HepG2 (cell line): ENCODE results near the gene TRIM31. TPM values are rescaled to one million over a fixed set of nuclear protein-coding genes. Genes with fewer than 3 reads are reported as not detected.
A peak's percentile ranks its signal among the peaks of the same experiment; 100 is the strongest.

Experiments used
- ARNT2 ChIP-seq: sonication (generic); formaldehyde crosslinking; IDR thresholded peaks from 2 replicates; pipeline ENCODE4 v1.8.0; 2022; ENCODE audit warnings: mild to moderate bottlenecking, low read depth, missing genetic modification reagents, moderate library complexity
- CC2D1A ChIP-seq: sonication (generic); formaldehyde crosslinking; IDR thresholded peaks from 2 replicates; pipeline ENCODE4 v1.8.1; 2023; ENCODE audit warnings: mild to moderate bottlenecking, missing genetic modification reagents
- FOXO1 ChIP-seq: sonication (generic); formaldehyde crosslinking; IDR thresholded peaks from 2 replicates; pipeline ENCODE4 v1.4.0; 2020; ENCODE audit warnings: missing genetic modification reagents
- MEIS2 ChIP-seq: sonication (generic); formaldehyde crosslinking; IDR thresholded peaks from 2 replicates; pipeline ENCODE4 v1.9.0; 2021; ENCODE audit warnings: mild to moderate bottlenecking, missing genetic modification reagents
- NPAS2 ChIP-seq: sonication (generic); formaldehyde crosslinking; IDR thresholded peaks from 2 replicates; pipeline ENCODE4 v1.8.0; 2022; ENCODE audit warnings: mild to moderate bottlenecking, missing genetic modification reagents, borderline replicate concordance
- SIX1 ChIP-seq: sonication (generic); formaldehyde crosslinking; IDR thresholded peaks from 2 replicates; pipeline ENCODE4 v1.4.0; 2020; ENCODE audit warnings: missing genetic modification reagents, borderline replicate concordance
- SRSF4 ChIP-seq: fragments of 200-400 bp; formaldehyde crosslinking; IDR thresholded peaks from one replicate; pipeline ENCODE4 v1.6.1; 2018; ENCODE audit warnings: mild to moderate bottlenecking, low read depth, low read length, moderate library complexity; ENCODE audit not compliant: poor library complexity, severe bottlenecking
- ZFP37 ChIP-seq: sonication (generic); formaldehyde crosslinking; IDR thresholded peaks from 2 replicates; pipeline ENCODE4 v1.4.0; 2020; ENCODE audit warnings: missing genetic modification reagents, borderline replicate concordance
- ZNF598 ChIP-seq: sonication (generic); formaldehyde crosslinking; IDR thresholded peaks from 2 replicates; pipeline ENCODE4 v1.5.1; 2020; ENCODE audit warnings: mild to moderate bottlenecking, missing genetic modification reagents, borderline replicate concordance
- ZNF766 ChIP-seq: sonication (generic); formaldehyde crosslinking; IDR thresholded peaks from 2 replicates; pipeline ENCODE4 v1.5.0; 2020; ENCODE audit warnings: missing genetic modification reagents, borderline replicate concordance
- ZSCAN22 ChIP-seq: sonication (generic); formaldehyde crosslinking; IDR thresholded peaks from 2 replicates; pipeline ENCODE4 v1.4.0; 2020; ENCODE audit warnings: mild to moderate bottlenecking, missing genetic modification reagents
- polyA plus RNA-seq, 8 experiments: library from polyadenylated mRNA; depleted of rRNA in 3 of 8; stranded (reverse) in 7 of 8; unstranded in 1 of 8; fragments of >200 nt; fragmentation: Illumina TruSeq in 4 of 8; extraction: Trizol in 4 of 8; gene quantifications; 2 replicates each; pipeline versions ENCODE4 v1.2.1 to v1.2.3, GENCODE V29; 2011 to 2016; ENCODE audit warnings: low read depth in 4 of 8, missing spikeins in 1 of 8, mixed read lengths in 1 of 8; ENCODE audit not compliant: insufficient read depth in 1 of 8
- total RNA-seq, 5 experiments: library from RNA; depleted of rRNA; stranded (reverse); fragments of >200 nt; fragmentation: Illumina TruSeq; extraction: Trizol; gene quantifications; 2 replicates each; pipeline ENCODE4 v1.2.3, GENCODE V29; 2016; ENCODE audit warnings: low read depth in 1 of 5
- TF ChIP-seq, protein P1 (sequence below): sonication (generic); formaldehyde crosslinking; IDR thresholded peaks from 2 replicates; pipeline ENCODE4 v1.5.1; 2020; ENCODE audit warnings: missing genetic modification reagents, mild to moderate bottlenecking, borderline replicate concordance
- TF ChIP-seq, protein P2 (sequence below): sonication (generic); formaldehyde crosslinking; conservative IDR thresholded peaks from 2 replicates; pipeline ENCODE4 v1.8.0; 2022; ENCODE audit warnings: mild to moderate bottlenecking, moderate library complexity, missing genetic modification reagents
- TF ChIP-seq, protein P3 (sequence below): sonication (generic); formaldehyde crosslinking; IDR thresholded peaks from 2 replicates; pipeline ENCODE4 v1.4.0; 2020; ENCODE audit warnings: mild to moderate bottlenecking, missing genetic modification reagents, borderline replicate concordance
- TF ChIP-seq, protein P4 (sequence below): sonication (generic); formaldehyde crosslinking; IDR thresholded peaks from 2 replicates; pipeline ENCODE4 v1.5.0; 2020; ENCODE audit warnings: missing genetic modification reagents
- TF ChIP-seq, protein P5 (sequence below): sonication (generic); formaldehyde crosslinking; IDR thresholded peaks from 2 replicates; pipeline ENCODE4 v1.4.0; 2020; ENCODE audit warnings: missing genetic modification reagents, borderline replicate concordance
- TF ChIP-seq, protein P6 (sequence below): IDR thresholded peaks from 2 replicates; pipeline ENCODE4 v1.6.1; 2016; ENCODE audit warnings: missing compliant biosample characterization, missing genetic modification reagents, borderline replicate concordance

The TRIM31 gene
- total and polyA plus RNA-seq, 2 of the 13 experiments (the other 11 are each of a cell fraction or from before 2014, with no cell fraction given): 0.13 to 0.51 TPM

DNA sequence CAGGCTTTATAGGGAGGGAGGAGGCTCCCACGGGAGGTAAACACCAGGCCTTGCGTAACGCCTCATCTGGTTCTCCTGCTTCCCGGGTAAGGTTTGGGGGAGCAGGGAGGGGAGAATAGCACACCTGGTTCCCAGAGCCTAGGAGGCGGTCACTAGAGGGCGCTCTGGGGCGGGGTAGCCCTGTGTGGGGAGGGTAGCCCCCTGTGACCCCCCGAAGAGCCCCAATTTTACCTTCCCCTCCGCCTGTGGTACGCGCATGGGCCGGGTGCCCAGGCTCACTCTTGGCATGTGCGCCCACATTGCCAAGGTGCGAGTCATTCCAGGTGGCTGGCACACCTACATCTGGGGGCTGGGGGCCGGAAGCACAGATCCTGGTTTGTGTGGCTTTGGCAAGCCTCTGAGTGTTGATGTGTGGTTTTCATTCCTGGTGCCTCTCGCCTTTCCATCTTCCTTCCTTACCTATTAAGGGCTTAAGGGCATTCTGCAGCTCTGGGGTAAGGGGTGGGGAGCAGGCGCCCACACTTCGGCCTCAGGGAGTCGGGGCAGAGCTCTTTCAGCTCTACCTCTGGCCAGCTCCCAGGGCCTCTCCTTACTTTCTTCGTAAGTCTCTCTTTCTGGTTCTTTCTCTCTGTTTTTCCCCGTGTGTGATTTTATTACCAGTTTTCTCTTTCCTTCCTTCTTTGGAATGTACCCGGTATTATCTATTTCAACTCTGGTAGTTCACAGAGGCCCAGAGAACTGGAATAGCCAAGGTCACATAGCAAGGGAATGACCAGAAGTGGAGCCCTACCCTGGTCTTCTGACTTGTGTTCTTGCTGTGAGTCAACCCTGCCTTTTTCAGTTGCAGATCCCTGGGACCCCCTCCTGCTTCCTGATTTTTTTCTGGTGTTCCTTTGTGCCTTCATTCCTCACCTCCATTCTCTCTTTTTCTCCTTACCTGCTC is 36.8 kb downstream of the TRIM31 start (continued):
- no peak for TF ChIP-seq ZNF766 (CRISPR knock-in tag)
- TF ChIP-seq SRSF4: no peak
- TF ChIP-seq FOXO1 (CRISPR knock-in tag): peak; percentile 78; the same call in 1 of the 2 replicates
- TF ChIP-seq SIX1: no peak
- no peak for TF ChIP-seq NPAS2 (CRISPR knock-in tag)
- TF ChIP-seq, protein P1, sequence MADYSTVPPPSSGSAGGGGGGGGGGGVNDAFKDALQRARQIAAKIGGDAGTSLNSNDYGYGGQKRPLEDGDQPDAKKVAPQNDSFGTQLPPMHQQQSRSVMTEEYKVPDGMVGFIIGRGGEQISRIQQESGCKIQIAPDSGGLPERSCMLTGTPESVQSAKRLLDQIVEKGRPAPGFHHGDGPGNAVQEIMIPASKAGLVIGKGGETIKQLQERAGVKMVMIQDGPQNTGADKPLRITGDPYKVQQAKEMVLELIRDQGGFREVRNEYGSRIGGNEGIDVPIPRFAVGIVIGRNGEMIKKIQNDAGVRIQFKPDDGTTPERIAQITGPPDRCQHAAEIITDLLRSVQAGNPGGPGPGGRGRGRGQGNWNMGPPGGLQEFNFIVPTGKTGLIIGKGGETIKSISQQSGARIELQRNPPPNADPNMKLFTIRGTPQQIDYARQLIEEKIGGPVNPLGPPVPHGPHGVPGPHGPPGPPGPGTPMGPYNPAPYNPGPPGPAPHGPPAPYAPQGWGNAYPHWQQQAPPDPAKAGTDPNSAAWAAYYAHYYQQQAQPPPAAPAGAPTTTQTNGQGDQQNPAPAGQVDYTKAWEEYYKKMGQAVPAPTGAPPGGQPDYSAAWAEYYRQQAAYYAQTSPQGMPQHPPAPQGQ (CRISPR knock-in tag): no peak
- TF ChIP-seq ARNT2 (CRISPR knock-in tag): no peak
- TF ChIP-seq ZFP37 (CRISPR knock-in tag): no peak
- no peak for TF ChIP-seq ZSCAN22
- TF ChIP-seq, protein P2, sequence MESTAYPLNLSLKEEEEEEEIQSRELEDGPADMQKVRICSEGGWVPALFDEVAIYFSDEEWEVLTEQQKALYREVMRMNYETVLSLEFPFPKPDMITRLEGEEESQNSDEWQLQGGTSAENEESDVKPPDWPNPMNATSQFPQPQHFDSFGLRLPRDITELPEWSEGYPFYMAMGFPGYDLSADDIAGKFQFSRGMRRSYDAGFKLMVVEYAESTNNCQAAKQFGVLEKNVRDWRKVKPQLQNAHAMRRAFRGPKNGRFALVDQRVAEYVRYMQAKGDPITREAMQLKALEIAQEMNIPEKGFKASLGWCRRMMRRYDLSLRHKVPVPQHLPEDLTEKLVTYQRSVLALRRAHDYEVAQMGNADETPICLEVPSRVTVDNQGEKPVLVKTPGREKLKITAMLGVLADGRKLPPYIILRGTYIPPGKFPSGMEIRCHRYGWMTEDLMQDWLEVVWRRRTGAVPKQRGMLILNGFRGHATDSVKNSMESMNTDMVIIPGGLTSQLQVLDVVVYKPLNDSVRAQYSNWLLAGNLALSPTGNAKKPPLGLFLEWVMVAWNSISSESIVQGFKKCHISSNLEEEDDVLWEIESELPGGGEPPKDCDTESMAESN (CRISPR knock-in tag): no peak
- no peak for TF ChIP-seq CC2D1A
- no peak for TF ChIP-seq ZNF598 (CRISPR knock-in tag)
- TF ChIP-seq, protein P3, sequence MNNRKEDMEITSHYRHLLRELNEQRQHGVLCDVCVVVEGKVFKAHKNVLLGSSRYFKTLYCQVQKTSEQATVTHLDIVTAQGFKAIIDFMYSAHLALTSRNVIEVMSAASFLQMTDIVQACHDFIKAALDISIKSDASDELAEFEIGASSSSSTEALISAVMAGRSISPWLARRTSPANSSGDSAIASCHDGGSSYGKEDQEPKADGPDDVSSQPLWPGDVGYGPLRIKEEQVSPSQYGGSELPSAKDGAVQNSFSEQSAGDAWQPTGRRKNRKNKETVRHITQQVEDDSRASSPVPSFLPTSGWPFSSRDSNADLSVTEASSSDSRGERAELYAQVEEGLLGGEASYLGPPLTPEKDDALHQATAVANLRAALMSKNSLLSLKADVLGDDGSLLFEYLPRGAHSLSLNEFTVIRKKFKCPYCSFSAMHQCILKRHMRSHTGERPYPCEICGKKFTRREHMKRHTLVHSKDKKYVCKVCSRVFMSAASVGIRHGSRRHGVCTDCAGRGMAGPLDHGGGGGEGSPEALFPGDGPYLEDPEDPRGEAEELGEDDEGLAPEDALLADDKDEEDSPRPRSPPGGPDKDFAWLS (CRISPR knock-in tag): no peak
- TF ChIP-seq, protein P4, sequence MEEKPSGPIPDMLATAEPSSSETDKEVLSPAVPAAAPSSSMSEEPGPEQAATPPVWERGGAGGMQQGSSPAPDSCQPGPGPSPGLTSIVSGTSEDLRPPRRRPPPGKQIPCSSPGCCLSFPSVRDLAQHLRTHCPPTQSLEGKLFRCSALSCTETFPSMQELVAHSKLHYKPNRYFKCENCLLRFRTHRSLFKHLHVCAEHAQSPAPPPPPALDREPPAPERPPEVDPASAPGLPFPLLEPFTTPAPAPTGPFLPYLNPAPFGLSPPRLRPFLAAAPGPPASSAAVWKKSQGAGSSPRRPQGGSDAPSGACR (CRISPR knock-in tag): no peak; the same call in 1 of the 2 replicates
- TF ChIP-seq, protein P5, sequence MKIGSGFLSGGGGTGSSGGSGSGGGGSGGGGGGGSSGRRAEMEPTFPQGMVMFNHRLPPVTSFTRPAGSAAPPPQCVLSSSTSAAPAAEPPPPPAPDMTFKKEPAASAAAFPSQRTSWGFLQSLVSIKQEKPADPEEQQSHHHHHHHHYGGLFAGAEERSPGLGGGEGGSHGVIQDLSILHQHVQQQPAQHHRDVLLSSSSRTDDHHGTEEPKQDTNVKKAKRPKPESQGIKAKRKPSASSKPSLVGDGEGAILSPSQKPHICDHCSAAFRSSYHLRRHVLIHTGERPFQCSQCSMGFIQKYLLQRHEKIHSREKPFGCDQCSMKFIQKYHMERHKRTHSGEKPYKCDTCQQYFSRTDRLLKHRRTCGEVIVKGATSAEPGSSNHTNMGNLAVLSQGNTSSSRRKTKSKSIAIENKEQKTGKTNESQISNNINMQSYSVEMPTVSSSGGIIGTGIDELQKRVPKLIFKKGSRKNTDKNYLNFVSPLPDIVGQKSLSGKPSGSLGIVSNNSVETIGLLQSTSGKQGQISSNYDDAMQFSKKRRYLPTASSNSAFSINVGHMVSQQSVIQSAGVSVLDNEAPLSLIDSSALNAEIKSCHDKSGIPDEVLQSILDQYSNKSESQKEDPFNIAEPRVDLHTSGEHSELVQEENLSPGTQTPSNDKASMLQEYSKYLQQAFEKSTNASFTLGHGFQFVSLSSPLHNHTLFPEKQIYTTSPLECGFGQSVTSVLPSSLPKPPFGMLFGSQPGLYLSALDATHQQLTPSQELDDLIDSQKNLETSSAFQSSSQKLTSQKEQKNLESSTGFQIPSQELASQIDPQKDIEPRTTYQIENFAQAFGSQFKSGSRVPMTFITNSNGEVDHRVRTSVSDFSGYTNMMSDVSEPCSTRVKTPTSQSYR: no peak
- no peak; the same call in 1 of the 2 replicates for TF ChIP-seq MEIS2 (CRISPR knock-in tag)
- TF ChIP-seq, protein P6, sequence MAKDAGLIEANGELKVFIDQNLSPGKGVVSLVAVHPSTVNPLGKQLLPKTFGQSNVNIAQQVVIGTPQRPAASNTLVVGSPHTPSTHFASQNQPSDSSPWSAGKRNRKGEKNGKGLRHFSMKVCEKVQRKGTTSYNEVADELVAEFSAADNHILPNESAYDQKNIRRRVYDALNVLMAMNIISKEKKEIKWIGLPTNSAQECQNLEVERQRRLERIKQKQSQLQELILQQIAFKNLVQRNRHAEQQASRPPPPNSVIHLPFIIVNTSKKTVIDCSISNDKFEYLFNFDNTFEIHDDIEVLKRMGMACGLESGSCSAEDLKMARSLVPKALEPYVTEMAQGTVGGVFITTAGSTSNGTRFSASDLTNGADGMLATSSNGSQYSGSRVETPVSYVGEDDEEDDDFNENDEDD (CRISPR knock-in tag): no peak
